Glutamatergic neuron (in vitro differentiated cells): Measurements from ENCODE around the gene SLC24A3. TPM values are rescaled to one million over a fixed set of nuclear protein-coding genes. Genes with fewer than 3 reads are reported as not detected.

Experiments used
- DNase-seq: peaks from one replicate; pipeline ENCODE4 v3.0.0; 2022
- H3K27ac Mint-ChIP-seq: one replicate; pipeline ENCODE4 v1.8.0; 2020; ENCODE audit warnings: mild to moderate bottlenecking, mixed read lengths, inconsistent platforms; ENCODE audit not compliant: unreplicated experiment
- H3K27me3 Mint-ChIP-seq: one replicate; pipeline ENCODE4 v1.8.0; 2020; ENCODE audit warnings: mild to moderate bottlenecking, moderate library complexity, mixed read lengths, inconsistent platforms; ENCODE audit not compliant: unreplicated experiment
- H3K36me3 Mint-ChIP-seq: one replicate; pipeline ENCODE4 v1.8.0; 2020; ENCODE audit warnings: mild to moderate bottlenecking, mixed read lengths, inconsistent platforms; ENCODE audit not compliant: unreplicated experiment
- H3K4me1 Mint-ChIP-seq: one replicate; pipeline ENCODE4 v1.8.0; 2020; ENCODE audit warnings: mild to moderate bottlenecking, low read depth, mixed read lengths, inconsistent platforms; ENCODE audit not compliant: unreplicated experiment
- H3K4me3 Mint-ChIP-seq: one replicate; pipeline ENCODE4 v1.8.0; 2020; ENCODE audit warnings: mild to moderate bottlenecking, mixed read lengths, inconsistent platforms; ENCODE audit not compliant: unreplicated experiment
- H3K9me3 Mint-ChIP-seq: one replicate; pipeline ENCODE4 v1.8.0; 2020; ENCODE audit warnings: mild to moderate bottlenecking, moderate library complexity, mixed read lengths, inconsistent platforms; ENCODE audit not compliant: unreplicated experiment
- total RNA-seq: library from RNA; stranded (reverse); fragmentation: NEBNext Ultra II Directional; extraction: Animal tissue kit (Norgen Biotek cat#: 25700); gene quantifications from one replicate; pipeline ENCODE4 v1.2.1, GENCODE V29; 2021; ENCODE audit not compliant: unreplicated experiment
- TF ChIP-seq, protein P1 (sequence below): fragments of 200-600 bp; sonication (generic); IDR thresholded peaks from one replicate; pipeline ENCODE4 v1.5.0; 2021; ENCODE audit not compliant: partially characterized antibody, unreplicated experiment

SLC24A3 gene
- total RNA-seq, 1 donor from 2014 or later, result 9.7 TPM

DNA sequence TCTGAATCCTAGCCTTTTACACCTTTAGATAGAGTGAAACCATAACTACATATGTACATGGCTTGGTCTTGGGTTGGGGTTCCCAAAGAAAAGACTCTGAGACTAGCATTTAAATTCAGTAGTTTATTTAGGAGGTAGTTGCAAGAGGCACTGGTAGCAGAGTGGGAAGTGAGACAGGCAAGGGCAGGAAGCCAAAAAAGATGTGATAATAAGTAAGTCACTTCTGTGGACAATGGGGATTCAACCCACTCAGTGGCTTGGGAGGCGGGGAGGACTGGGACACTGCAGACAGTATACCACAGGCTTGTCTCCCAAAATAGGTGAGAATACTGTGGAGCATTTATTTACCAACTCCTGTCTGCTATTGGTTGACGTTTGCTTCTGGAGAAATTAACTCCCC is 131.9 kb downstream of the SLC24A3 start:
- Mint-ChIP-seq H3K9me3 (no peaks in the 10 kb centered on the region), H3K27me3 (peaks cover 4% of the 10 kb centered on the region), H3K36me3 (no peaks in the 10 kb centered on the region), H3K4me1 (peaks cover 6% of the 10 kb centered on the region), H3K4me3 (no peak overlapping the region), H3K27ac (no peak overlapping the region)
- TF ChIP-seq, protein P1, sequence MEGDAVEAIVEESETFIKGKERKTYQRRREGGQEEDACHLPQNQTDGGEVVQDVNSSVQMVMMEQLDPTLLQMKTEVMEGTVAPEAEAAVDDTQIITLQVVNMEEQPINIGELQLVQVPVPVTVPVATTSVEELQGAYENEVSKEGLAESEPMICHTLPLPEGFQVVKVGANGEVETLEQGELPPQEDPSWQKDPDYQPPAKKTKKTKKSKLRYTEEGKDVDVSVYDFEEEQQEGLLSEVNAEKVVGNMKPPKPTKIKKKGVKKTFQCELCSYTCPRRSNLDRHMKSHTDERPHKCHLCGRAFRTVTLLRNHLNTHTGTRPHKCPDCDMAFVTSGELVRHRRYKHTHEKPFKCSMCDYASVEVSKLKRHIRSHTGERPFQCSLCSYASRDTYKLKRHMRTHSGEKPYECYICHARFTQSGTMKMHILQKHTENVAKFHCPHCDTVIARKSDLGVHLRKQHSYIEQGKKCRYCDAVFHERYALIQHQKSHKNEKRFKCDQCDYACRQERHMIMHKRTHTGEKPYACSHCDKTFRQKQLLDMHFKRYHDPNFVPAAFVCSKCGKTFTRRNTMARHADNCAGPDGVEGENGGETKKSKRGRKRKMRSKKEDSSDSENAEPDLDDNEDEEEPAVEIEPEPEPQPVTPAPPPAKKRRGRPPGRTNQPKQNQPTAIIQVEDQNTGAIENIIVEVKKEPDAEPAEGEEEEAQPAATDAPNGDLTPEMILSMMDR, result no peak
- DNase-seq, result no peak

DNA sequence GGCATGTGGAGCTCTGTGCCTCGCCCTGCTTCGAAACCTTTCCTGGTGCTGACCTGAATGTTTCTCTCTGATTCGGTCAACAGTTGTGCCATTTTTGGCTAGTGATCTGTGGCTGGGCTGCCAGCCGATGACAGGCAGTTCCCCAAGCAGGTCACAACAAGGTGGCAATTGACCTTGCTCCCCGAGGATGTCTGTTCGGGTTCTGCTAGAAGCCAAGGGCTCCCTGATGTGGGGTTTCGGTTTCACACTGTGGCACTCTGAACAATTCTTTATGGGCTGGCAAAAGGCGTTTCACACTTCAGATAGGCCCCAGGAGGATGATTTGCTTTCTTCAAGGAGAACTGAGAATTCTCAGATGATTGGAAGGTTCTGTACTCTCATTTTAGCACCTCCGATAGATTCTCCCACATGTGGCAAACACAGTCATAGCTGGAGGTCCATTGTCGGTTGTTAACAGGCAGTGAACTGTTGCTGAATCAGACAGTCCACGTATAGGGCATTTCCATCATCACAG is 135.6 kb downstream of the SLC24A3 start:
- no peaks in the 10 kb centered on the region for H3K27me3 Mint-ChIP-seq
- DNase-seq, result no peak
- no peak overlapping the region for H3K4me3 Mint-ChIP-seq
- H3K27ac Mint-ChIP-seq, result no peak overlapping the region
- no peaks in the 10 kb centered on the region for H3K36me3 Mint-ChIP-seq
- no peaks in the 10 kb centered on the region for H3K4me1 Mint-ChIP-seq
- TF ChIP-seq, protein P1, result no peak
- no peaks in the 10 kb centered on the region for H3K9me3 Mint-ChIP-seq

DNA sequence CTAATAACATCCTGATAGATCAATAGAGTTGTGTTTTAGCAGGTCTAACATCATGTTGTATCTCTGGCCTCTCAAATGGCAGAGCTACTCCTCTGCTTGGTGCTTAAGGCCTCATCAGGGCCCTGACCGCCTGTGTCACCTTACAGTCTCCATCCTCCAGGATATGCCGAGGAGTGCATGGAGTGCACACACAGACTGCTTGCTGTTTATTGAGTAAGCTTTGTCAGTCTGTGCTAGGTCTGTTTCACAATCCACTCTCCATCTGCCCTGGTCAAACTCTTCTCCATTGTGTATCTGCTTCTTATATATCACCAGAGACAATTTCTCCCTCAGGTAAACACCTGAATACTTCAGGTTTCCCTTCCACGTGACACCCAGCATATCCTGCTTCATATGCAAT is 136.1 kb downstream of the SLC24A3 start:
- H3K9me3 Mint-ChIP-seq, result no peaks in the 10 kb centered on the region
- TF ChIP-seq, protein P1, result no peak
- H3K27me3 Mint-ChIP-seq, result no peaks in the 10 kb centered on the region
- H3K4me1 Mint-ChIP-seq, result no peaks in the 10 kb centered on the region
- H3K4me3 Mint-ChIP-seq, result no peak overlapping the region
- DNase-seq, result no peak
- no peaks in the 10 kb centered on the region for H3K36me3 Mint-ChIP-seq
- no peak overlapping the region for H3K27ac Mint-ChIP-seq

DNA sequence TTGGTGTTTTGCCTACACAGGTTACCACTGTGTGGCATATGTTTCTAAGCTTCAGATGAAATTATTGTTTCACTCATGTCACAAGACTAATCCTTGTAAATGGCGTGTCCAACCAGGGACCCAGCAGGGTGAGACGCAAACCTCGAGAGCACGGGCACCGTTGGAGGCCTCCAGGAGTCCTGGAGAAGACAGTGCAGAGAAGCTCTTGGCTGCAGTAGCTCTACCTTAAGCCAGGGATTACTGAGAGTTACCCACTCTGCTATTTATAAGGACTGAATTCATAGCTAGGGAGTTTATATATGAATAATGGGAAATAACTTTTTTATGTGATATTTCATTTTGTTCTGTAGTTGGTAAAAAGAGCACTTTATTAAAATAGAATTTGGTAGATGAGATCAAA is 137.4 kb downstream of the SLC24A3 start:
- TF ChIP-seq, protein P1, result no peak
- H3K27ac Mint-ChIP-seq, result no peak overlapping the region
- no peaks in the 10 kb centered on the region for H3K27me3 Mint-ChIP-seq
- no peak overlapping the region for H3K4me3 Mint-ChIP-seq
- H3K36me3 Mint-ChIP-seq, result no peaks in the 10 kb centered on the region
- no peak for DNase-seq
- no peaks in the 10 kb centered on the region for H3K4me1 Mint-ChIP-seq
- H3K9me3 Mint-ChIP-seq, result no peaks in the 10 kb centered on the region

DNA sequence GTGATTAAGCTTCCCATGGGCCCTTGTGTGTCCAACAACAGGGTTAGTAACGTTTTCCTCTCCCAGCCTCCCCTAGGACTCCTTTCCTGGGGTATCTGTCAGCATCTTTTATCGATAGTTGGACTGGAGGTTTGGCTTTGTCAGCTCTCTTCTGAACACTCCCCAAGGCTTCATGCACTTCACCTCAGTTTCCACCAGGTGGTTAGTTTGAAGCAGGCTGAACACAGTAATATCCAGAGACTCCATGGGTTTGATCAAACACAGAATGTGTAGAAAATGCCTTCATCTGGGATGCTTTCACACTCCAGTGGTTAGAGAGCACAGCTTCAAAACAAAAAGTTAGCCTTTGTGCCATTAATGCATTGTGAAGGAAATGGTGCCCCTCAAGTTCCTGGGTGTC is 139.1 kb downstream of the SLC24A3 start:
- no peak overlapping the region for H3K27ac Mint-ChIP-seq
- no peaks in the 10 kb centered on the region for H3K36me3 Mint-ChIP-seq
- H3K4me3 Mint-ChIP-seq, result no peak overlapping the region
- H3K27me3 Mint-ChIP-seq, result no peaks in the 10 kb centered on the region
- DNase-seq, result no peak
- no peaks in the 10 kb centered on the region for H3K9me3 Mint-ChIP-seq
- H3K4me1 Mint-ChIP-seq, result no peaks in the 10 kb centered on the region
- TF ChIP-seq, protein P1, result peak; percentile 17
